Cardiac fibroblast (primary cell): Measurements from ENCODE around the gene PODN.

Experiments used
- DNase-seq, 2 donors: peaks; one replicate each; pipeline versions ENCODE4 v3.0.0 to v3.0.0-alpha.2; 2010; ENCODE audit warnings: low read depth in 2 of 2
- H3K4me3 ChIP-seq, 2 donors: replicated peaks in 1 of 2; 1 replicate in 1 of 2; 2 replicates in 1 of 2; pipeline ENCODE4 v1.5.1; 2011; ENCODE audit warnings: low read depth in 2 of 2, low read length in 2 of 2, mild to moderate bottlenecking in 2 of 2, moderate library complexity in 1 of 2
- CTCF ChIP-seq: IDR thresholded peaks from one replicate; pipeline ENCODE4 v1.5.1; 2011; ENCODE audit warnings: low read depth, mild to moderate bottlenecking, low read length, inconsistent platforms

PODN gene

GRCh38 chr1:53038566-53038965, 23.4 kb upstream of the PODN start:
- no peak for TF ChIP-seq CTCF

GRCh38 chr1:53043271-53043670, 18.7 kb upstream of the PODN start:
- TF ChIP-seq CTCF = no peak
- peak; percentile 36 to 69 for DNase-seq
- H3K4me3 ChIP-seq = no peak overlapping the region

More at GRCh38 chr1:53038566-53038965, 23.4 kb upstream of the PODN start:
- H3K4me3 ChIP-seq = no peak overlapping the region
- DNase-seq = no peak

- H3K4me3 ChIP-seq = no peak overlapping the region
- no peak for DNase-seq
- TF ChIP-seq CTCF = no peak
These were observed 17.1 kb upstream of the PODN start for GRCh38 chr1:53044926-53045325.

- DNase-seq = peak; percentile 62 to 82
- TF ChIP-seq CTCF = no peak
- no peak overlapping the region for H3K4me3 ChIP-seq
These were observed 15.1 kb upstream of the PODN start for GRCh38 chr1:53046930-53047329.

GRCh38 chr1:53047737-53048736, 14.0 kb upstream of the PODN start:
- peak; percentile 70 to 75 for DNase-seq

GRCh38 chr1:53048960-53049573, 12.9 kb upstream of the PODN start:
- no peak for DNase-seq
- no peak for TF ChIP-seq CTCF
- no peak overlapping the region for H3K4me3 ChIP-seq

More at GRCh38 chr1:53047737-53048736, 14.0 kb upstream of the PODN start:
- no peak for TF ChIP-seq CTCF
- H3K4me3 ChIP-seq = no peak overlapping the region
